H1 (cell line): ENCODE data around the gene ELOVL6. TPM values are rescaled to one million over a fixed set of nuclear protein-coding genes. Genes with fewer than 3 reads are reported as not detected.

Experiments used
- CTCF ChIA-PET: fragments of 300-600 bp; sonication (Branson Sonifier 250); formaldehyde crosslinking; loops from one replicate; lab custom pipeline; 2021; ENCODE audit not compliant: partially characterized antibody; lab: Charles Lee
- POLR2A ChIA-PET: fragments of 300-600 bp; sonication (Branson Sonifier 250); formaldehyde crosslinking; loops from one replicate; lab custom pipeline; 2021; ENCODE audit warnings: inconsistent platforms; ENCODE audit not compliant: partially characterized antibody; lab: Charles Lee
- DNase-seq, 2 experiments: peaks; one replicate each; pipeline versions ENCODE4 v3.0.0 to v3.0.0-alpha.2; 2010 to 2022; ENCODE audit warnings: low spot score in 2 of 2, low read depth in 1 of 2, mixed read lengths in 1 of 2
- FAIRE-seq: peaks from 2 replicates; lab custom pipeline; 2011; peaks lifted over from hg19 to GRCh38; lab: Jason Lieb, UNC
- H2AFZ ChIP-seq: 2 replicates; pipeline ENCODE4 v1.8.1; 2012; ENCODE audit warnings: low read length, inconsistent platforms
- H2AK5ac ChIP-seq: 2 replicates; pipeline ENCODE4 v1.6.1; 2013; ENCODE audit warnings: low read depth, low read length
- H2BK120ac ChIP-seq: replicated peaks from 2 replicates; pipeline ENCODE3; 2013; ENCODE audit warnings: low read depth, low read length, inconsistent platforms
- H2BK12ac ChIP-seq: 2 replicates; pipeline ENCODE4 v1.6.1; 2013; ENCODE audit warnings: low read depth, low read length
- H2BK15ac ChIP-seq: 2 replicates; pipeline ENCODE4 v1.6.1; 2013; ENCODE audit warnings: low read length
- H2BK20ac ChIP-seq: 2 replicates; pipeline ENCODE4 v1.6.1; 2013; ENCODE audit warnings: low read length
- H2BK5ac ChIP-seq: 2 replicates; pipeline ENCODE4 v1.6.1; 2013; ENCODE audit warnings: low read depth, low read length
- H3K14ac ChIP-seq: 2 replicates; pipeline ENCODE4 v1.6.1; 2013; ENCODE audit warnings: inconsistent platforms; ENCODE audit not compliant: insufficient read length
- H3K18ac ChIP-seq: 2 replicates; pipeline ENCODE4 v1.6.1; 2013; ENCODE audit warnings: low read length; ENCODE audit errors: extremely low read depth
- H3K23ac ChIP-seq: 2 replicates; pipeline ENCODE4 v1.6.1; 2013; ENCODE audit warnings: inconsistent platforms; ENCODE audit not compliant: insufficient read length
- H3K23me2 ChIP-seq: 2 replicates; pipeline ENCODE4 v1.6.1; 2013; ENCODE audit warnings: low read depth, low read length
- H3K27ac ChIP-seq: 2 replicates; pipeline ENCODE4 v1.6.1; 2011; ENCODE audit warnings: low read depth, low read length, inconsistent platforms
- H3K27me3 ChIP-seq, 4 experiments: replicated peaks in 1 of 4; 1 replicate in 1 of 4; 2 replicates in 3 of 4; pipeline versions ENCODE4 v1.6.1 to v1.8.1; 2011 to 2013; ENCODE audit warnings: low read length in 3 of 4, mild to moderate bottlenecking in 3 of 4, inconsistent platforms in 2 of 4, mixed read lengths in 2 of 4, moderate library complexity in 1 of 4; ENCODE audit not compliant: control insufficient read depth in 3 of 4, insufficient read depth in 3 of 4; ENCODE audit errors: extremely low read depth in 1 of 4
- H3K36me3 ChIP-seq, 4 experiments: 2 replicates each; pipeline versions ENCODE4 v1.6.1 to v1.8.1; 2011 to 2013; ENCODE audit warnings: mild to moderate bottlenecking in 4 of 4, low read length in 3 of 4, moderate library complexity in 2 of 4, control low read depth in 1 of 4, inconsistent platforms in 1 of 4; ENCODE audit not compliant: insufficient read depth in 4 of 4, control insufficient read depth in 2 of 4
- H3K4ac ChIP-seq: replicated peaks from 2 replicates; pipeline ENCODE3; 2013; ENCODE audit warnings: low read length, low read depth, mixed read lengths, inconsistent platforms; ENCODE audit not compliant: insufficient read length
- H3K4me1 ChIP-seq, 4 experiments: replicated peaks in 1 of 4; 1 replicate in 1 of 4; 2 replicates in 3 of 4; pipeline versions ENCODE4 v1.6.1 to v1.8.1; 2011 to 2013; ENCODE audit warnings: low read length in 3 of 4, inconsistent platforms in 2 of 4, mixed read lengths in 1 of 4; ENCODE audit not compliant: insufficient read depth in 4 of 4, control insufficient read depth in 3 of 4
- H3K4me2 ChIP-seq, 2 experiments: 2 replicates each; pipeline versions ENCODE4 v1.6.1 to v1.8.1; 2011 to 2013; ENCODE audit warnings: low read depth in 2 of 2, low read length in 2 of 2, control low read depth in 1 of 2, inconsistent platforms in 1 of 2, mild to moderate bottlenecking in 1 of 2; ENCODE audit not compliant: insufficient read depth in 1 of 2
- H3K4me3 ChIP-seq, 4 experiments: fragments of 200-600, 300-600 bp in 1 of 4; sonication (generic), shearing (Covaris generic), sonication (Bioruptor Twin) in 1 of 4; 2 replicates each; pipeline versions ENCODE4 v1.5.1 to v1.8.1; 2011 to 2016; ENCODE audit warnings: low read length in 4 of 4, low read depth in 3 of 4, control low read depth in 2 of 4, inconsistent platforms in 2 of 4, mild to moderate bottlenecking in 2 of 4, mixed read lengths in 1 of 4, moderate library complexity in 1 of 4; ENCODE audit not compliant: insufficient read depth in 2 of 4; ENCODE audit errors: extremely low read depth in 1 of 4
- H3K56ac ChIP-seq: replicated peaks from 2 replicates; pipeline ENCODE3; 2013; ENCODE audit warnings: low read depth, mild to moderate bottlenecking, mixed read lengths, low read length, inconsistent platforms; ENCODE audit not compliant: insufficient read length
- H3K79me1 ChIP-seq: 2 replicates; pipeline ENCODE4 v1.6.1; 2013; ENCODE audit warnings: low read depth, low read length, control low read depth
- H3K79me2 ChIP-seq, 2 experiments: 2 replicates each; pipeline versions ENCODE4 v1.6.1 to v1.8.1; 2012 to 2013; ENCODE audit warnings: low read length in 2 of 2, mild to moderate bottlenecking in 2 of 2, inconsistent platforms in 1 of 2; ENCODE audit not compliant: insufficient read depth in 2 of 2, control insufficient read depth in 1 of 2
- H3K9ac ChIP-seq, 4 experiments: replicated peaks in 1 of 4; 1 replicate in 1 of 4; 2 replicates in 3 of 4; pipeline versions ENCODE4 v1.6.1 to v1.8.1; 2011 to 2013; ENCODE audit warnings: low read depth in 3 of 4, low read length in 3 of 4, control low read depth in 2 of 4, mild to moderate bottlenecking in 2 of 4, moderate library complexity in 2 of 4, inconsistent platforms in 1 of 4; ENCODE audit errors: extremely low read depth in 1 of 4
- H3K9me3 ChIP-seq, 2 experiments: 2 replicates each; pipeline versions ENCODE4 v1.6.1 to v1.8.1; 2012 to 2013; ENCODE audit warnings: mild to moderate bottlenecking in 2 of 2, moderate library complexity in 2 of 2, control low read depth in 1 of 2, inconsistent platforms in 1 of 2, low read depth in 1 of 2, low read length in 1 of 2, mixed read lengths in 1 of 2; ENCODE audit not compliant: insufficient read depth in 2 of 2
- H4K20me1 ChIP-seq, 2 experiments: replicated peaks in 1 of 2; 2 replicates each; pipeline versions ENCODE3 to v1.8.1; 2011 to 2013; ENCODE audit warnings: inconsistent platforms in 2 of 2, low read length in 2 of 2, mild to moderate bottlenecking in 1 of 2; ENCODE audit not compliant: insufficient read depth in 2 of 2, control insufficient read depth in 1 of 2
- H4K5ac ChIP-seq: 2 replicates; pipeline ENCODE4 v1.6.1; 2013; ENCODE audit warnings: low read length, low read depth, mixed read lengths, inconsistent platforms; ENCODE audit not compliant: insufficient read length
- H4K8ac ChIP-seq: 2 replicates; pipeline ENCODE4 v1.8.0; 2013; ENCODE audit warnings: mild to moderate bottlenecking, moderate library complexity, low read length, inconsistent platforms; ENCODE audit not compliant: insufficient read depth; ENCODE audit errors: extremely low read depth
- H4K91ac ChIP-seq: replicated peaks from 2 replicates; pipeline ENCODE3; 2013; ENCODE audit warnings: low read length, mixed read lengths, inconsistent platforms; ENCODE audit not compliant: insufficient read length
- KDM1A ChIP-seq: fragments of 200-600, 300-600 bp; sonication (generic); IDR thresholded peaks from 2 replicates; pipeline ENCODE4 v1.7.1; 2016; ENCODE audit warnings: mild to moderate bottlenecking, low read length, borderline replicate concordance
- SIN3A ChIP-seq, 2 experiments: IDR thresholded peaks in 1 of 2; conservative IDR thresholded peaks in 1 of 2; 2 replicates each; pipeline ENCODE4 v1.6.1; 2011 to 2012; ENCODE audit warnings: low read length in 2 of 2, improper control_type of control experiment in 1 of 2, low read depth in 1 of 2, mild to moderate bottlenecking in 1 of 2
- WGBS, 2 experiments: shearing (Covaris generic) in 1 of 2; methylation state at CpG; one replicate each; pipeline versions ENCODE4 v1.1.6 to v1.1.7; 2013 to 2015; ENCODE audit warnings: low lambda C conversion rate in 2 of 2, mixed read lengths in 2 of 2, inconsistent platforms in 1 of 2, low coverage in 1 of 2, missing lambda C conversion rate in 1 of 2; ENCODE audit not compliant: insufficient replicate concordance in 2 of 2, insufficient coverage in 1 of 2, insufficient read length in 1 of 2; ENCODE audit errors: extremely low coverage in 1 of 2, missing lambda C conversion rate in 1 of 2; 5-methylcytosine and 5-hydroxymethylcytosine counted together
- polyA plus RNA-seq, 7 experiments: library from polyadenylated mRNA; depleted of rRNA in 3 of 7; stranded (reverse) in 5 of 7; unstranded in 2 of 7; fragments of >200 nt in 5 of 7; fragments of 200-250 nt in 2 of 7; gene quantifications; 1 replicate in 5 of 7; 2 replicates in 1 of 7; 4 replicates in 1 of 7; pipeline versions ENCODE4 v1.2.1 to v1.2.3, GENCODE V29; 2011 to 2013; ENCODE audit warnings: missing spikeins in 2 of 7, mixed read lengths in 2 of 7
- total RNA-seq: library from RNA; stranded (reverse); fragmentation: NEBNext Ultra II Directional; extraction: Animal tissue kit (Norgen Biotek cat#: 25700); gene quantifications from 2 replicates; pipeline ENCODE4 v1.2.1, GENCODE V29; 2021

ELOVL6 gene
- total and polyA plus RNA-seq, 2 of the 8 experiments (the other 6 are each of a cell fraction or from before 2014, with no cell fraction given), result 27.8 to 86.6 TPM

DNA sequence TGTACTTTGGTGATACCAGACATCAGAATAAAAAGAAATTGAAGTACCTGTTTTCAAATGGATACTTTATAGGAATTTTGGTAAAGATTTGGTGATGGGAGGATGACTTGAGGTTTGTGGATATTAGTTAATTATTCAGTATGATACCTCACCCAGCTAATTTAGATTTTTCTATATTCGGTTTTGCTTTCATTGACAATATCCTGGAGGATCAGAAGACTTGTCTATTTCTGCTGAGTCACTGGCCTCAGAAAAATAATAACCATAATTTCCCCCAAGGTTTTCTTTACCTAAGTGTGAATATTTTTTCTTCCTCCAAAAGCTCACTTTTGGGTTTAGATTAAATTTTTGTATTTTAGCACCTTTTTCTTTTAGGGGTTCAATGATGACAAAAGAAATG lies 185.5 kb downstream of the ELOVL6 start:
- POLR2A ChIA-PET, result no interaction called here

More for the DNA sequence above, 185.5 kb downstream of the ELOVL6 start:
- H3K27me3 ChIP-seq, result no peaks in the 10 kb centered on the region
- H3K79me1 ChIP-seq, result no peaks in the 10 kb centered on the region
- no peak overlapping the region for H3K27ac ChIP-seq
- no peak overlapping the region for H4K8ac ChIP-seq
- WGBS, 2 experiments, result 78% methylated on average over 1 of the region's 1 CpG; no CpG with 5 or more reads in 1 of the 2 experiments
- no peaks in the 10 kb centered on the region for H3K36me3 ChIP-seq
- no peak overlapping the region for H4K91ac ChIP-seq
- no peak overlapping the region for H3K4me3 ChIP-seq
- no peak overlapping the region for H2BK12ac ChIP-seq
- H2BK20ac ChIP-seq, result no peak overlapping the region
- no peak overlapping the region for H3K18ac ChIP-seq
- H3K4ac ChIP-seq, result no peak overlapping the region
- H2AFZ ChIP-seq, result no peak overlapping the region
- H3K23me2 ChIP-seq, result no peaks in the 10 kb centered on the region
- H2BK5ac ChIP-seq, result no peak overlapping the region
- H2BK120ac ChIP-seq, result no peak overlapping the region
- FAIRE-seq (no peak), DNase-seq (no peak)
- H4K5ac ChIP-seq, result no peak overlapping the region
- no peak overlapping the region for H3K4me2 ChIP-seq
- no peak overlapping the region for H3K14ac ChIP-seq
- no peak overlapping the region for H2BK15ac ChIP-seq
- H4K20me1 ChIP-seq, result no peaks in the 10 kb centered on the region
- CTCF ChIA-PET, result interaction anchor here (0.6 to 2.1 kb wide), 4 partner anchors 16 to 957 kb away, joined by 3 to 7 read pairs (median 3); no protein-coding TSS in a partner anchor
- no peak overlapping the region for H3K23ac ChIP-seq
- H3K79me2 ChIP-seq, result no peaks in the 10 kb centered on the region
- H2AK5ac ChIP-seq, result no peak overlapping the region
- H3K9ac ChIP-seq, result no peak overlapping the region
- H3K9me3 ChIP-seq, result no peaks in the 10 kb centered on the region
- TF ChIP-seq KDM1A, result no peak
- TF ChIP-seq SIN3A (conservative IDR thresholded peaks at IDR 0.05 in 1 of 2, IDR thresholded peaks at IDR 0.05 in 1 of 2; ENCODE audit: low read depth in 1 of 2, low read length in 2 of 2), result no peak
- no peak overlapping the region for H3K56ac ChIP-seq
- 0 out of 7 replicates have a peak, but pooled peaks cover 0 to 2% (median 0%) of the 10 kb centered on the region in 4 experiments for H3K4me1 ChIP-seq
